HepG2 (cell line): ENCODE results near the gene UBXN1. TPM values are rescaled to one million over a fixed set of nuclear protein-coding genes. Genes with fewer than 3 reads are reported as not detected.
A peak's percentile ranks its signal among the peaks of the same experiment; 100 is the strongest.

Source experiments
- AKAP8 ChIP-seq: sonication (generic); formaldehyde crosslinking; IDR thresholded peaks from 2 replicates; pipeline ENCODE4 v1.5.1; 2020; ENCODE audit warnings: mild to moderate bottlenecking, missing genetic modification reagents
- ARNTL ChIP-seq: sonication (generic); formaldehyde crosslinking; IDR thresholded peaks from 2 replicates; pipeline ENCODE4 v1.4.0; 2020; ENCODE audit warnings: mild to moderate bottlenecking, missing genetic modification reagents
- CBX1 ChIP-seq: IDR thresholded peaks from one replicate; pipeline ENCODE4 v1.6.1; 2016; ENCODE audit warnings: antibody characterized with exemption, low read depth
- GZF1 ChIP-seq: sonication (generic); formaldehyde crosslinking; IDR thresholded peaks from 2 replicates; pipeline ENCODE4 v1.5.1; 2020; ENCODE audit warnings: mild to moderate bottlenecking, missing genetic modification reagents
- HOXA9 ChIP-seq: sonication (generic); formaldehyde crosslinking; IDR thresholded peaks from 2 replicates; pipeline ENCODE4 v1.8.1; 2022; ENCODE audit warnings: missing genetic modification reagents, mild to moderate bottlenecking, moderate library complexity, borderline replicate concordance
- KLF6 ChIP-seq: IDR thresholded peaks from 2 replicates; pipeline ENCODE4 v1.8.0; 2016; ENCODE audit warnings: missing biosample characterization, missing genetic modification reagents
- KLF9 ChIP-seq: IDR thresholded peaks from 2 replicates; pipeline ENCODE4 v1.6.1; 2016; ENCODE audit warnings: low read depth
- PATZ1 ChIP-seq: sonication (generic); formaldehyde crosslinking; IDR thresholded peaks from 2 replicates; pipeline ENCODE4 v1.4.0; 2020; ENCODE audit warnings: missing genetic modification reagents
- PHF5A ChIP-seq: IDR thresholded peaks from one replicate; pipeline ENCODE4 v1.6.1; 2018; ENCODE audit warnings: low read depth, missing genetic modification reagents; ENCODE audit not compliant: unreplicated experiment
- PLRG1 ChIP-seq: fragments of 450-650 bp; conservative IDR thresholded peaks from 2 replicates; pipeline ENCODE4 v1.6.1; 2016
- RNF2 ChIP-seq: fragments of 450-650 bp; conservative IDR thresholded peaks from 2 replicates; pipeline ENCODE4 v1.6.1; 2016; ENCODE audit warnings: low read depth
- TCF7L2 ChIP-seq: IDR thresholded peaks from 2 replicates; pipeline ENCODE4 v1.6.1; 2011; ENCODE audit warnings: mild to moderate bottlenecking, low read depth, low read length, moderate library complexity
- XBP1 ChIP-seq: sonication (generic); formaldehyde crosslinking; IDR thresholded peaks from 2 replicates; pipeline ENCODE4 v1.5.0; 2020; ENCODE audit warnings: missing genetic modification reagents
- ZBTB10 ChIP-seq: sonication (generic); formaldehyde crosslinking; IDR thresholded peaks from 2 replicates; pipeline ENCODE4 v1.4.0; 2020; ENCODE audit warnings: missing genetic modification reagents, borderline replicate concordance
- ZBTB38 ChIP-seq: sonication (generic); formaldehyde crosslinking; IDR thresholded peaks from 2 replicates; pipeline ENCODE4 v1.5.1; 2020; ENCODE audit warnings: mild to moderate bottlenecking, missing genetic modification reagents
- ZBTB42 ChIP-seq: sonication (generic); formaldehyde crosslinking; IDR thresholded peaks from 2 replicates; pipeline ENCODE4 v1.5.0; 2020; ENCODE audit warnings: mild to moderate bottlenecking, missing genetic modification reagents
- ZGPAT ChIP-seq: IDR thresholded peaks from 2 replicates; pipeline ENCODE4 v1.6.1; 2016; ENCODE audit warnings: mild to moderate bottlenecking
- ZMYM4 ChIP-seq: sonication (generic); formaldehyde crosslinking; IDR thresholded peaks from 2 replicates; pipeline ENCODE4 v1.8.1; 2023; ENCODE audit warnings: mild to moderate bottlenecking, missing genetic modification reagents
- ZNF33B ChIP-seq: sonication (generic); formaldehyde crosslinking; IDR thresholded peaks from 2 replicates; pipeline ENCODE4 v1.5.1; 2020; ENCODE audit warnings: mild to moderate bottlenecking, missing genetic modification reagents
- ZNF691 ChIP-seq: sonication (generic); formaldehyde crosslinking; IDR thresholded peaks from 2 replicates; pipeline ENCODE4 v1.4.0; 2020; ENCODE audit warnings: missing genetic modification reagents, low read depth, mild to moderate bottlenecking, borderline replicate concordance
- ZNF737 ChIP-seq: sonication (generic); formaldehyde crosslinking; IDR thresholded peaks from 2 replicates; pipeline ENCODE4 v1.5.0; 2020; ENCODE audit warnings: missing genetic modification reagents, mild to moderate bottlenecking, borderline replicate concordance
- ZNF777 ChIP-seq: sonication (generic); formaldehyde crosslinking; IDR thresholded peaks from 2 replicates; pipeline ENCODE4 v1.4.0; 2020; ENCODE audit warnings: missing genetic modification reagents
- ZNF780A ChIP-seq: sonication (generic); formaldehyde crosslinking; IDR thresholded peaks from 2 replicates; pipeline ENCODE4 v1.8.0; 2022; ENCODE audit warnings: mild to moderate bottlenecking, missing genetic modification reagents, moderate library complexity
- ZNF792 ChIP-seq: IDR thresholded peaks from 2 replicates; pipeline ENCODE4 v1.6.1; 2016
- ZNF879 ChIP-seq: sonication (generic); formaldehyde crosslinking; IDR thresholded peaks from 2 replicates; pipeline ENCODE4 v1.8.1; 2023; ENCODE audit warnings: missing genetic modification reagents
- polyA plus RNA-seq, 8 experiments: library from polyadenylated mRNA; depleted of rRNA in 3 of 8; stranded (reverse) in 7 of 8; unstranded in 1 of 8; fragments of >200 nt; fragmentation: Illumina TruSeq in 4 of 8; extraction: Trizol in 4 of 8; gene quantifications; 2 replicates each; pipeline versions ENCODE4 v1.2.1 to v1.2.3, GENCODE V29; 2011 to 2016; ENCODE audit warnings: low read depth in 4 of 8, missing spikeins in 1 of 8, mixed read lengths in 1 of 8; ENCODE audit not compliant: insufficient read depth in 1 of 8
- total RNA-seq, 5 experiments: library from RNA; depleted of rRNA; stranded (reverse); fragments of >200 nt; fragmentation: Illumina TruSeq; extraction: Trizol; gene quantifications; 2 replicates each; pipeline ENCODE4 v1.2.3, GENCODE V29; 2016; ENCODE audit warnings: low read depth in 1 of 5

Gene UBXN1
- total and polyA plus RNA-seq, 2 of the 13 experiments (the other 11 are each of a cell fraction or from before 2014, with no cell fraction given) = 47.5 to 52.4 TPM

- TF ChIP-seq PHF5A (peak; percentile 32), ZNF780A (no peak), ZBTB38 (CRISPR knock-in tag) (no peak; the same call in 1 of the 2 replicates), ZBTB42 (CRISPR knock-in tag) (peak; percentile 36; the same call in 1 of the 2 replicates), TCF7L2 (no peak), RNF2 (no peak), ZNF691 (CRISPR knock-in tag) (no peak), AKAP8 (CRISPR knock-in tag) (0 out of 2 replicates have a peak, but pooled peaks have one; percentile 65), ZMYM4 (CRISPR knock-in tag) (no peak), ZNF777 (CRISPR knock-in tag) (no peak), GZF1 (CRISPR knock-in tag) (no peak), PLRG1 (no peak), CBX1 (no peak), ZGPAT (CRISPR knock-in tag) (no peak), ZBTB10 (CRISPR knock-in tag) (no peak), KLF9 (CRISPR knock-in tag) (no peak), ARNTL (CRISPR knock-in tag) (0 out of 2 replicates have a peak, but pooled peaks have one; percentile 17), XBP1 (CRISPR knock-in tag) (0 out of 2 replicates have a peak, but pooled peaks have one; percentile 52), PATZ1 (CRISPR knock-in tag) (no peak), ZNF33B (CRISPR knock-in tag) (no peak), ZNF792 (CRISPR knock-in tag) (no peak), HOXA9 (no peak), ZNF737 (no peak), KLF6 (CRISPR knock-in tag) (no peak), ZNF879 (CRISPR knock-in tag) (no peak)
These were observed 49.5 kb upstream of the UBXN1 start, which contains the start of gene TTC9C (continued) for GRCh38 chr11:62728171-62728988.
